HepG2 (cell line): Measurements from ENCODE around the gene ASPHD1. TPM values are rescaled to one million over a fixed set of nuclear protein-coding genes. Genes with fewer than 3 reads are reported as not detected.

ENCODE experiments used
- CBX2 ChIP-seq, 2 experiments: fragments of 200-600 bp in 1 of 2; sonication (generic); formaldehyde crosslinking in 1 of 2; IDR thresholded peaks; 2 replicates each; pipeline versions ENCODE4 v1.7.0 to v1.8.1; 2018 to 2022; ENCODE audit warnings: low read depth in 2 of 2, low read length in 1 of 2, mild to moderate bottlenecking in 1 of 2, missing genetic modification reagents in 1 of 2
- CC2D1A ChIP-seq: sonication (generic); formaldehyde crosslinking; IDR thresholded peaks from 2 replicates; pipeline ENCODE4 v1.8.1; 2023; ENCODE audit warnings: mild to moderate bottlenecking, missing genetic modification reagents
- HOXA7 ChIP-seq: sonication (generic); formaldehyde crosslinking; IDR thresholded peaks from 2 replicates; pipeline ENCODE4 v1.8.1; 2022; ENCODE audit warnings: mild to moderate bottlenecking, missing genetic modification reagents, moderate library complexity
- MEIS1 ChIP-seq: sonication (generic); formaldehyde crosslinking; IDR thresholded peaks from 2 replicates; pipeline ENCODE4 v1.9.0; 2021; ENCODE audit warnings: mild to moderate bottlenecking, missing genetic modification reagents, moderate library complexity, borderline replicate concordance
- MTA3 ChIP-seq: sonication (generic); formaldehyde crosslinking; IDR thresholded peaks from 2 replicates; pipeline ENCODE4 v1.4.0; 2020; ENCODE audit warnings: missing genetic modification reagents
- PAF1 ChIP-seq: IDR thresholded peaks from 2 replicates; pipeline ENCODE4 v1.6.1; 2016; ENCODE audit warnings: missing genetic modification reagents, missing compliant biosample characterization
- RFX5 ChIP-seq: IDR thresholded peaks from 2 replicates; pipeline ENCODE4 v1.6.1; 2011; ENCODE audit warnings: low read depth, low read length, improper control_type of control experiment
- SP4 ChIP-seq: sonication (generic); formaldehyde crosslinking; IDR thresholded peaks from 2 replicates; pipeline ENCODE4 v1.8.1; 2023; ENCODE audit warnings: mild to moderate bottlenecking, missing genetic modification reagents
- SPEN ChIP-seq: sonication (generic); formaldehyde crosslinking; IDR thresholded peaks from 2 replicates; pipeline ENCODE4 v1.5.1; 2020; ENCODE audit warnings: low read depth, mild to moderate bottlenecking, missing genetic modification reagents
- THRA ChIP-seq: sonication (generic); formaldehyde crosslinking; IDR thresholded peaks from 2 replicates; pipeline ENCODE4 v1.4.0; 2020; ENCODE audit warnings: missing genetic modification reagents, borderline replicate concordance
- ZBTB7A ChIP-seq: sonication (generic); formaldehyde crosslinking; IDR thresholded peaks from 2 replicates; pipeline ENCODE4 v1.8.0; 2022; ENCODE audit warnings: mild to moderate bottlenecking, missing genetic modification reagents
- ZFAT ChIP-seq: sonication (generic); formaldehyde crosslinking; conservative IDR thresholded peaks from 2 replicates; pipeline ENCODE4 v1.8.1; 2023; ENCODE audit warnings: missing genetic modification reagents, inconsistent platforms
- ZNF574 ChIP-seq: sonication (generic); formaldehyde crosslinking; IDR thresholded peaks from 2 replicates; pipeline ENCODE4 v1.4.0; 2020; ENCODE audit warnings: missing genetic modification reagents
- polyA plus RNA-seq, 8 experiments: library from polyadenylated mRNA; depleted of rRNA in 3 of 8; stranded (reverse) in 7 of 8; unstranded in 1 of 8; fragments of >200 nt; fragmentation: Illumina TruSeq in 4 of 8; extraction: Trizol in 4 of 8; gene quantifications; 2 replicates each; pipeline versions ENCODE4 v1.2.1 to v1.2.3, GENCODE V29; 2011 to 2016; ENCODE audit warnings: low read depth in 4 of 8, missing spikeins in 1 of 8, mixed read lengths in 1 of 8; ENCODE audit not compliant: insufficient read depth in 1 of 8
- total RNA-seq, 5 experiments: library from RNA; depleted of rRNA; stranded (reverse); fragments of >200 nt; fragmentation: Illumina TruSeq; extraction: Trizol; gene quantifications; 2 replicates each; pipeline ENCODE4 v1.2.3, GENCODE V29; 2016; ENCODE audit warnings: low read depth in 1 of 5
- TF ChIP-seq, protein P1 (sequence below), 2 experiments: sonication (generic) in 1 of 2; formaldehyde crosslinking in 1 of 2; IDR thresholded peaks; 2 replicates each; pipeline versions ENCODE4 v1.5.1 to v1.6.1; 2011 to 2020; ENCODE audit warnings: borderline replicate concordance in 1 of 2, low read depth in 1 of 2, low read length in 1 of 2, mild to moderate bottlenecking in 1 of 2, missing genetic modification reagents in 1 of 2, moderate library complexity in 1 of 2
- TF ChIP-seq, protein P2 (sequence below), 2 experiments: IDR thresholded peaks; 2 replicates each; pipeline ENCODE4 v1.6.1; 2011 to 2012; ENCODE audit warnings: low read length in 2 of 2, borderline replicate concordance in 1 of 2, low read depth in 1 of 2, mild to moderate bottlenecking in 1 of 2, moderate library complexity in 1 of 2

The ASPHD1 gene
- total and polyA plus RNA-seq, 2 of the 13 experiments (the other 11 are each of a cell fraction or from before 2014, with no cell fraction given): 13.1 to 19.7 TPM

GRCh38 chr16:29891525-29892457 is 8.5 kb upstream of the ASPHD1 start (continued):
- TF ChIP-seq, protein P1, sequence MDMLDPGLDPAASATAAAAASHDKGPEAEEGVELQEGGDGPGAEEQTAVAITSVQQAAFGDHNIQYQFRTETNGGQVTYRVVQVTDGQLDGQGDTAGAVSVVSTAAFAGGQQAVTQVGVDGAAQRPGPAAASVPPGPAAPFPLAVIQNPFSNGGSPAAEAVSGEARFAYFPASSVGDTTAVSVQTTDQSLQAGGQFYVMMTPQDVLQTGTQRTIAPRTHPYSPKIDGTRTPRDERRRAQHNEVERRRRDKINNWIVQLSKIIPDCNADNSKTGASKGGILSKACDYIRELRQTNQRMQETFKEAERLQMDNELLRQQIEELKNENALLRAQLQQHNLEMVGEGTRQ (IDR thresholded peaks at IDR 0.05; ENCODE audit: low read depth, low read length): no peak
- TF ChIP-seq, protein P1 (CRISPR knock-in tag; IDR thresholded peaks at IDR 0.05; ENCODE audit: borderline replicate concordance): no peak
- TF ChIP-seq CC2D1A (CRISPR knock-in tag) (no peak), THRA (CRISPR knock-in tag) (no peak), MTA3 (CRISPR knock-in tag) (no peak), CBX2 (IDR thresholded peaks at IDR 0.05; ENCODE audit: low read depth, low read length) (no peak), CBX2 (CRISPR knock-in tag; IDR thresholded peaks at IDR 0.05; ENCODE audit: low read depth) (no peak), HOXA7 (CRISPR knock-in tag) (no peak), SP4 (CRISPR knock-in tag) (peak; percentile 74), ZBTB7A (CRISPR knock-in tag) (no peak), ZFAT (no peak), ZNF574 (CRISPR knock-in tag) (peak; percentile 52), RFX5 (no peak), SPEN (CRISPR knock-in tag) (no peak), MEIS1 (no peak), PAF1 (CRISPR knock-in tag) (no peak)
- TF ChIP-seq, protein P2, sequence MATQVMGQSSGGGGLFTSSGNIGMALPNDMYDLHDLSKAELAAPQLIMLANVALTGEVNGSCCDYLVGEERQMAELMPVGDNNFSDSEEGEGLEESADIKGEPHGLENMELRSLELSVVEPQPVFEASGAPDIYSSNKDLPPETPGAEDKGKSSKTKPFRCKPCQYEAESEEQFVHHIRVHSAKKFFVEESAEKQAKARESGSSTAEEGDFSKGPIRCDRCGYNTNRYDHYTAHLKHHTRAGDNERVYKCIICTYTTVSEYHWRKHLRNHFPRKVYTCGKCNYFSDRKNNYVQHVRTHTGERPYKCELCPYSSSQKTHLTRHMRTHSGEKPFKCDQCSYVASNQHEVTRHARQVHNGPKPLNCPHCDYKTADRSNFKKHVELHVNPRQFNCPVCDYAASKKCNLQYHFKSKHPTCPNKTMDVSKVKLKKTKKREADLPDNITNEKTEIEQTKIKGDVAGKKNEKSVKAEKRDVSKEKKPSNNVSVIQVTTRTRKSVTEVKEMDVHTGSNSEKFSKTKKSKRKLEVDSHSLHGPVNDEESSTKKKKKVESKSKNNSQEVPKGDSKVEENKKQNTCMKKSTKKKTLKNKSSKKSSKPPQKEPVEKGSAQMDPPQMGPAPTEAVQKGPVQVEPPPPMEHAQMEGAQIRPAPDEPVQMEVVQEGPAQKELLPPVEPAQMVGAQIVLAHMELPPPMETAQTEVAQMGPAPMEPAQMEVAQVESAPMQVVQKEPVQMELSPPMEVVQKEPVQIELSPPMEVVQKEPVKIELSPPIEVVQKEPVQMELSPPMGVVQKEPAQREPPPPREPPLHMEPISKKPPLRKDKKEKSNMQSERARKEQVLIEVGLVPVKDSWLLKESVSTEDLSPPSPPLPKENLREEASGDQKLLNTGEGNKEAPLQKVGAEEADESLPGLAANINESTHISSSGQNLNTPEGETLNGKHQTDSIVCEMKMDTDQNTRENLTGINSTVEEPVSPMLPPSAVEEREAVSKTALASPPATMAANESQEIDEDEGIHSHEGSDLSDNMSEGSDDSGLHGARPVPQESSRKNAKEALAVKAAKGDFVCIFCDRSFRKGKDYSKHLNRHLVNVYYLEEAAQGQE (IDR thresholded peaks at IDR 0.05; ENCODE audit: borderline replicate concordance in 1 of 2, low read depth in 1 of 2, low read length in 2 of 2): no peak; a peak in 1 of 4 replicates
